H1 (cell line): ENCODE measurements around the gene ATP9B. TPM values are rescaled to one million over a fixed set of nuclear protein-coding genes. Genes with fewer than 3 reads are reported as not detected.

Source experiments
- BACH1 ChIP-seq: IDR thresholded peaks from 2 replicates; pipeline ENCODE4 v1.6.1; 2012; ENCODE audit warnings: low read length, improper control_type of control experiment
- CBX5 ChIP-seq: fragments of 300-800, 300-1000 bp; sonication (generic); IDR thresholded peaks from 2 replicates; pipeline ENCODE4 v1.7.1; 2016; ENCODE audit warnings: antibody characterized with exemption, low read length, low read depth
- E2F6 ChIP-seq: IDR thresholded peaks from 2 replicates; pipeline ENCODE4 v1.6.1; 2012; ENCODE audit warnings: inconsistent platforms
- GABPA ChIP-seq: IDR thresholded peaks from 2 replicates; pipeline ENCODE4 v1.6.1; 2011; ENCODE audit warnings: mild to moderate bottlenecking, low read length, moderate library complexity, borderline replicate concordance; ENCODE audit not compliant: insufficient read depth
- GTF2F1 ChIP-seq: IDR thresholded peaks from 2 replicates; pipeline ENCODE4 v1.6.1; 2012; ENCODE audit warnings: low read depth, low read length, improper control_type of control experiment, borderline replicate concordance
- JUN ChIP-seq: IDR thresholded peaks from 2 replicates; pipeline ENCODE4 v1.6.1; 2011; ENCODE audit warnings: low read depth, mild to moderate bottlenecking, improper control_type of control experiment, low read length
- JUND ChIP-seq: IDR thresholded peaks from 2 replicates; pipeline ENCODE4 v1.6.1; 2011; ENCODE audit warnings: mild to moderate bottlenecking, improper control_type of control experiment, low read length
- KDM1A ChIP-seq: fragments of 200-600, 300-600 bp; sonication (generic); IDR thresholded peaks from 2 replicates; pipeline ENCODE4 v1.7.1; 2016; ENCODE audit warnings: mild to moderate bottlenecking, low read length, borderline replicate concordance
- MAFK ChIP-seq: IDR thresholded peaks from 2 replicates; pipeline ENCODE4 v1.6.1; 2012; ENCODE audit warnings: low read depth, mild to moderate bottlenecking, improper control_type of control experiment, low read length
- NANOG ChIP-seq: IDR thresholded peaks from 2 replicates; pipeline ENCODE4 v1.6.1; 2011; ENCODE audit warnings: low read length, low read depth, mild to moderate bottlenecking, inconsistent platforms; ENCODE audit not compliant: insufficient read depth, poor library complexity, severe bottlenecking
- NRF1 ChIP-seq: IDR thresholded peaks from 2 replicates; pipeline ENCODE4 v1.6.1; 2011; ENCODE audit warnings: mild to moderate bottlenecking, low read depth, low read length, improper control_type of control experiment
- POLR2AphosphoS5 ChIP-seq: IDR thresholded peaks from 2 replicates; pipeline ENCODE4 v1.6.1; 2011; ENCODE audit warnings: low read depth, low read length
- POU5F1 ChIP-seq: IDR thresholded peaks from 2 replicates; pipeline ENCODE4 v1.6.1; 2011; ENCODE audit warnings: low read depth, mild to moderate bottlenecking, low read length, moderate library complexity
- RAD21 ChIP-seq, 2 experiments: IDR thresholded peaks in 1 of 2; conservative IDR thresholded peaks in 1 of 2; 2 replicates each; pipeline ENCODE4 v1.6.1; 2011; ENCODE audit warnings: low read depth in 2 of 2, low read length in 2 of 2, improper control_type of control experiment in 1 of 2, inconsistent platforms in 1 of 2, mild to moderate bottlenecking in 1 of 2, moderate library complexity in 1 of 2
- RNF2 ChIP-seq: fragments of 200-900, 300-1000 bp; sonication (generic); IDR thresholded peaks from 2 replicates; pipeline ENCODE4 v1.7.1; 2016; ENCODE audit warnings: borderline replicate concordance, low read depth, mild to moderate bottlenecking, antibody characterized with exemption, low read length; ENCODE audit not compliant: poor library complexity, severe bottlenecking; ENCODE audit errors: missing control alignments
- SP1 ChIP-seq: IDR thresholded peaks from 2 replicates; pipeline ENCODE4 v1.6.1; 2011; ENCODE audit warnings: low read depth, low read length
- SP2 ChIP-seq: IDR thresholded peaks from 2 replicates; pipeline ENCODE4 v1.6.1; 2012; ENCODE audit warnings: mild to moderate bottlenecking, low read length, inconsistent platforms
- TBP ChIP-seq: IDR thresholded peaks from 2 replicates; pipeline ENCODE4 v1.6.1; 2011; ENCODE audit warnings: low read depth, low read length, improper control_type of control experiment
- USF2 ChIP-seq: IDR thresholded peaks from 2 replicates; pipeline ENCODE4 v1.6.1; 2011; ENCODE audit warnings: low read length, improper control_type of control experiment
- polyA plus RNA-seq, 7 experiments: library from polyadenylated mRNA; depleted of rRNA in 3 of 7; stranded (reverse) in 5 of 7; unstranded in 2 of 7; fragments of >200 nt in 5 of 7; fragments of 200-250 nt in 2 of 7; gene quantifications; 1 replicate in 5 of 7; 2 replicates in 1 of 7; 4 replicates in 1 of 7; pipeline versions ENCODE4 v1.2.1 to v1.2.3, GENCODE V29; 2011 to 2013; ENCODE audit warnings: missing spikeins in 2 of 7, mixed read lengths in 2 of 7
- total RNA-seq: library from RNA; stranded (reverse); fragmentation: NEBNext Ultra II Directional; extraction: Animal tissue kit (Norgen Biotek cat#: 25700); gene quantifications from 2 replicates; pipeline ENCODE4 v1.2.1, GENCODE V29; 2021

The ATP9B gene
- total and polyA plus RNA-seq, 2 of the 8 experiments (the other 6 are each of a cell fraction or from before 2014, with no cell fraction given), result 15.1 to 21.7 TPM

GRCh38 chr18:79378536-79379250, 309.5 kb downstream of the ATP9B start (continued):
- TF ChIP-seq RNF2, result no peak
- peak; percentile 40 for TF ChIP-seq TBP
- no peak for TF ChIP-seq JUN
- TF ChIP-seq GABPA, result peak; percentile 81; the same call in 1 of the 2 replicates
- TF ChIP-seq USF2, result peak; percentile 26; the same call in 1 of the 2 replicates
- TF ChIP-seq JUND, result peak; percentile 72; the same call in 1 of the 2 replicates
- TF ChIP-seq NRF1, result no peak
- TF ChIP-seq MAFK, result peak; percentile 23; the same call in 1 of the 2 replicates
- TF ChIP-seq NANOG, result no peak
- no peak for TF ChIP-seq POU5F1
- TF ChIP-seq KDM1A, result no peak
- TF ChIP-seq CBX5, result no peak
- TF ChIP-seq E2F6, result no peak
- no peak for TF ChIP-seq BACH1
- no peak for TF ChIP-seq SP2
- no peak for TF ChIP-seq GTF2F1
- peak; percentile 56; the same call in 1 of the 2 replicates for TF ChIP-seq POLR2AphosphoS5
- peak; percentile 90 to 91 for TF ChIP-seq RAD21 (IDR thresholded peaks at IDR 0.05 in 1 of 2, conservative IDR thresholded peaks at IDR 0.05 in 1 of 2; ENCODE audit: low read depth in 2 of 2, low read length in 2 of 2)
- TF ChIP-seq SP1, result 0 out of 2 replicates have a peak, but pooled peaks have one; percentile 8
